ENCODE measurements around the gene ANXA4.

The ANXA4 gene

DNA sequence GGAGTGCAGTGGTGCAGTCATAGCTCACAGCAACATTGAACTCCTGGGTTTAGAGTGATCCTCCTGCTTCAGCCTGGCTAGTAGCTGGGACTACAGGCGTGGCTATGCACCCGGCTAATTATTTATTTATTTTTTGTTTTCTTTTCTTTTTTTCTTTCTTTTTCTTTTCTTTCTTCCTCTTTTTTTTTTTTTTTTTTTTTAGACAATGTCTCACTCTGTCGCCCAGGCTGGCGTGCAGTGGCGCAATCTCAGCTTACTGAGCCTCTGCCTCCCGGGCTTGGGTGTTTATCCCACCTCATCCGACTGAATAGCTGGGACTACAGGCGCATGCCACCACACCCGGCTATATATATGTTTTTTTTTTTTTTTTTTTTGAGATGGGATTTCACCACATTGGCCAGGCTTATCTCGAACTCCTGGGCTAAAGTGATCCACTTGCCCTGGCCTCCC is 1.4 kb upstream of the ANXA4 start:
- no peak for TF ChIP-seq TAF1 (IDR thresholded peaks at IDR 0.05; ENCODE audit: borderline replicate concordance, insufficient read depth, low read length)

GRCh38 chr2:69741229-69741574 is 732 bp upstream of the ANXA4 start:
- TF ChIP-seq REST (IDR thresholded peaks at IDR 0.05; ENCODE audit: insufficient read depth in 1 of 2, low read depth in 2 of 2, low read length in 2 of 2), result no peak
- no peak for TF ChIP-seq TAF1 (IDR thresholded peaks at IDR 0.05; ENCODE audit: borderline replicate concordance, insufficient read depth, low read length)
- TF ChIP-seq FOXP2 (optimal IDR thresholded peaks at IDR 0.05; ENCODE audit: borderline replicate concordance, extremely low read depth, extremely low read length, insufficient read depth), result no peak
- TF ChIP-seq SIN3A (IDR thresholded peaks at IDR 0.05; ENCODE audit: borderline replicate concordance, insufficient read depth, low read length), result no peak
- no peak for TF ChIP-seq POLR2AphosphoS5 (IDR thresholded peaks at IDR 0.05; ENCODE audit: low read depth, low read length)

DNA sequence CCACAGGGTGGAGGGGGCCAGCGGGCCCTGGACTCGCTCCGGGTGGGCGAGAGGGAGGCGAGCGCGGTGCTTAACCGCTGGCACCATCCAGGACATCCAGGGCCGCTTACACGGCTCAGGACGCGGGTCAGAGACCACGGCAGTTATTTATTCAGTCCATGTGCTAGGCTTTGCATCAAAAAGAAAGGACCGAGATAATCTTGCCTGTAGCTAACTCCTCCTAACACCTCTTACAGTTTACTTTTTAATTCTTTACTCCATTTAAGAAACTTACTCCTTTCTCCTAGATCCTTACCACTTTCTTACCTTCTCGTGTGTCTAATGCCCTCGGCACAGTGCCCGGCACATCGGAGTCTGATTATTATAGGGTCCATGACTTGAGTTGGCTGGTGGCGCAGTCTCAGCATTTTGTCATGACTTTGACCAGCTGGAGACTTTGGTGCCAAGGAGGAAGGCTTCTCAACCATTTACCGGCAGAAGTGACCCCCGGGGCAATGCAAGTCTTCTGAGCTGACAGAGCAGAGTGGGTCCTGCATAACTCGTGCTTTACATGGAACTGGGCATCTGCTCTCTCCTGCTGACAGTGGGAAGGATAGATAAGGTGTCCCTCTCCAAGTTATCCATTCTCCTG is 503 bp downstream of the ANXA4 start:
- TF ChIP-seq POLR2AphosphoS5 (IDR thresholded peaks at IDR 0.05; ENCODE audit: low read depth, low read length) (no peak), FOXP2 (optimal IDR thresholded peaks at IDR 0.05; ENCODE audit: borderline replicate concordance, extremely low read depth, extremely low read length, insufficient read depth) (no peak), REST (IDR thresholded peaks at IDR 0.05; ENCODE audit: insufficient read depth in 1 of 2, low read depth in 2 of 2, low read length in 2 of 2) (no peak), TAF1 (IDR thresholded peaks at IDR 0.05; ENCODE audit: borderline replicate concordance, insufficient read depth, low read length) (no peak), SIN3A (IDR thresholded peaks at IDR 0.05; ENCODE audit: borderline replicate concordance, insufficient read depth, low read length) (no peak)

DNA sequence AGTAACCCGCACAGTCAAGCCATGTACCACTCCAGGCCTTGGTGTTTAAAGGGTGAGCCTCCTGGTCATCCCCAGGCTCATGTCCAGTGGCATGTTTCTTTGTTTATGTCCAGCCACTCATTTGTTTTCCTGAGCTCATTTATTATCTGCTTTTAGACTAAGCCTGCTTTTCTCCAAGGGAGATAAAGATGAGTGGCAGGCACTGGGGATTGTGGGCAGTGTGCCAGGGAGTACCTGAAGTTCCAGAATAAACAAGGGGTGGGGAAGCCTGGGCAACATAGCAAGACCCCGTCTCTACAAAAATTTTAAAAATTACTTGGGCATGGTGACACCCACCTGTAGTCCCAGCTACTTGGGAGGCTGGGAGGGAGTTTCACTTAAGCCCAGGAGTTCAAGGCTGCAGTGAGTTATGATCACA is 1.9 kb downstream of the ANXA4 start:
- TF ChIP-seq REST (IDR thresholded peaks at IDR 0.05; ENCODE audit: insufficient read depth in 1 of 2, low read depth in 2 of 2, low read length in 2 of 2) (no peak), POLR2AphosphoS5 (IDR thresholded peaks at IDR 0.05; ENCODE audit: low read depth, low read length) (no peak), FOXP2 (optimal IDR thresholded peaks at IDR 0.05; ENCODE audit: borderline replicate concordance, extremely low read depth, extremely low read length, insufficient read depth) (no peak), SIN3A (IDR thresholded peaks at IDR 0.05; ENCODE audit: borderline replicate concordance, insufficient read depth, low read length) (no peak), TAF1 (IDR thresholded peaks at IDR 0.05; ENCODE audit: borderline replicate concordance, insufficient read depth, low read length) (no peak)

DNA sequence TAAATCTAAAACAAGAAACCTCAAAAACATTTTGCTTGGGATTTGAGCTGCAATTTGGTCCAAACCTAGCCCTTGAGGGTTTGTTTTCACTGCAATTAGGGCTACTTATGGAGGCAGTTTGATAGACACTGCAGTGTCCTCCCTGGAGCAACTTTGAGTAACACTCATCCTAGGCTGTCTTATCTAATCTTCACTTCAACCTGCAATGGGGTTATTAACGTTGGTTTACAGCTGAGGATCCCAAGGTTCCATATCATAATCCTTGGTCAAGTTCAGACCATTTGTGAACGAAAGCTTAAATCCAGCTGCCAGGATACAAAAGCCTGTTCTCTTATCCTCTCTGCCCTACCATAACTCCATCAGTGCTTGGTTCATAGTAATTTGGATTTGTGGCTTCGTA is 2.5 kb downstream of the ANXA4 start:
- TF ChIP-seq SIN3A (IDR thresholded peaks at IDR 0.05; ENCODE audit: borderline replicate concordance, insufficient read depth, low read length) (no peak), REST (IDR thresholded peaks at IDR 0.05; ENCODE audit: insufficient read depth in 1 of 2, low read depth in 2 of 2, low read length in 2 of 2) (no peak), TAF1 (IDR thresholded peaks at IDR 0.05; ENCODE audit: borderline replicate concordance, insufficient read depth, low read length) (no peak), POLR2AphosphoS5 (IDR thresholded peaks at IDR 0.05; ENCODE audit: low read depth, low read length) (no peak), FOXP2 (optimal IDR thresholded peaks at IDR 0.05; ENCODE audit: borderline replicate concordance, extremely low read depth, extremely low read length, insufficient read depth) (no peak)

Measured in PFSK-1 (cell line).